Thyroid gland (tissue), 4 donors: ENCODE measurements around the gene IGF2BP3.

Experiments
- CTCF ChIP-seq, 6 experiments: fragments of 200-600 bp in 3 of 6; fragments of 450-650 bp in 3 of 6; sonication (generic) in 3 of 6; IDR thresholded peaks; one replicate each; pipeline ENCODE4 v1.5.1; 2016 to 2019; ENCODE audit warnings: antibody characterized with exemption in 6 of 6, mild to moderate bottlenecking in 2 of 6, inconsistent platforms in 1 of 6, moderate library complexity in 1 of 6
- POLR2A ChIP-seq, 2 donors: fragments of 450-650 bp; IDR thresholded peaks; one replicate each; pipeline ENCODE4 v1.6.1; 2017; ENCODE audit warnings: antibody characterized with exemption in 2 of 2, mild to moderate bottlenecking in 2 of 2, moderate library complexity in 1 of 2

DNA sequence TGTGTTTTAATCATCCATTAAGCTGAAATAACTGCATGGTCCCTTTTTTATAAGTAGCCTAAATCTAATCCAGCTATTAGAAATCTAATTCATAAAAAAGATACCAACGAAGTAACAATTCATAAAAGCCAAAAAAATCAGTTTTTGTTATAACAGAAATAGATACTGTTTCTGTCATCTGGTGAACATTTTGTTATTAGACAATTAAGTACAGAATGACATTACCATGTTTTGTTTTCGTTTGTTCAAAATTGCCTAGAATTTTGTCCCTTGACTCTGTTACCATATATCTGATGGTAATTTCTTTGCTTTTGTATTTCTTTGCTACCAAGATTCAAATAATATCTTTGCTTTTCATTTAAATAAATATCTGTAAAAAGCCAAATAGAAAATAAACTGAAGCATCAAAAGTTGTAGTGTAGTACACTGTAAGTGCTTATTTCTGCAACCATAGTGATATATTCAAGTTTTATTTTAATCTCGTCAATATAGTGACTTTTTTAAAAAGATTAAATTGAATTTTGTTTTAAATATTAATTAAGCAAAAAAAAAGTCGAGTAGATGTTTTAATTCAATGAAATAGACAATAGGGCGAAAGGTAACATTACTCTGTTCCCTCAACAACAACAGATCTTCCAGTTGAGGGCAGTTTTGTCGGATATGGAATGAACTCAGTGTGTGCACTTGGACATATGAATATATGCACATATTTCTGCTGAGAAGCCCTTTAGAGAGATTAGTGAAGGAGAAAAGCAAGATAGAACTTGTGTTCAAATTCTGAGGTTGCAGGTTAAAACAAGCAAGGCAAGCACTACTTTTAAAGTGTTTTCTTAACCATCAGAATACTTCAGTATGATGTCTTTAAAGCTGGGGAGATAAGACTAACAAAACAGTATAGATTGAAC, 7.9 kb upstream of the IGF2BP3 start:
- TF ChIP-seq POLR2A (IDR thresholded peaks at IDR 0.05) = no peak
- no peak for TF ChIP-seq CTCF (IDR thresholded peaks at IDR 0.05)
